T-cell (primary cell): ENCODE results near the gene SCIN. TPM values are rescaled to one million over a fixed set of nuclear protein-coding genes. Genes with fewer than 3 reads are reported as not detected.
"Not testable (repeated sequence)": the region's sequence is repeated elsewhere in the genome, so short reads cannot be mapped to it uniquely, and the experiment has no call there.

ENCODE experiments used
- ATAC-seq, 4 experiments: fragments of 200-7000 bp in 3 of 4; fragments of 150-1000 bp in 1 of 4; cut with Tn5 transposase; replicated peaks in 1 of 4; 1 replicate in 3 of 4; 2 replicates in 1 of 4; pipeline ENCODE4 v1.10.0; 2021; ENCODE audit warnings: moderate library complexity in 3 of 4, mild to moderate bottlenecking in 2 of 4, moderate number of reproducible peaks in 1 of 4
- CTCF ChIA-PET, 2 donors: fragments of 300-600 bp; sonication (Branson Sonifier 250); formaldehyde crosslinking; loops; one replicate each; lab custom pipeline; 2022; ENCODE audit warnings: antibody characterized with exemption in 2 of 2; lab: Charles Lee
- POLR2A ChIA-PET, 2 donors: fragments of 300-600 bp; sonication (Branson Sonifier 250); formaldehyde crosslinking; loops; one replicate each; lab custom pipeline; 2022; ENCODE audit warnings: antibody characterized with exemption in 2 of 2; lab: Charles Lee
- DNase-seq, 35 experiments: peaks; one replicate each; pipeline versions ENCODE4 v3.0.0 to v3.0.0-alpha.2; 2013 to 2023
- H3K27ac ChIP-seq: one replicate; pipeline ENCODE4 v1.5.1; 2013; ENCODE audit warnings: low read length
- H3K27me3 ChIP-seq, 2 experiments: replicated peaks in 1 of 2; 1 replicate in 1 of 2; 2 replicates in 1 of 2; pipeline versions ENCODE4 v1.6.1 to v1.7.0; 2013; ENCODE audit warnings: low read length in 1 of 2, mixed read lengths in 1 of 2; ENCODE audit not compliant: control insufficient read depth in 2 of 2, insufficient read depth in 2 of 2; ENCODE audit errors: extremely low read depth in 1 of 2
- H3K36me3 ChIP-seq, 2 donors: 1 replicate in 1 of 2; 2 replicates in 1 of 2; pipeline versions ENCODE4 v1.6.1 to v1.7.0; 2013; ENCODE audit warnings: low read length in 1 of 2; ENCODE audit not compliant: control insufficient read depth in 2 of 2, insufficient read depth in 1 of 2; ENCODE audit errors: extremely low read depth in 1 of 2
- H3K4me1 ChIP-seq, 2 experiments: 1 replicate in 1 of 2; 2 replicates in 1 of 2; pipeline versions ENCODE4 v1.6.1 to v1.7.0; 2013; ENCODE audit warnings: low read length in 2 of 2, mixed read lengths in 1 of 2; ENCODE audit not compliant: insufficient read depth in 2 of 2, control insufficient read depth in 1 of 2; ENCODE audit errors: extremely low read depth in 1 of 2
- H3K4me3 ChIP-seq, 2 donors: 1 replicate in 1 of 2; 2 replicates in 1 of 2; pipeline versions ENCODE4 v1.5.1 to v1.7.0; 2013; ENCODE audit warnings: mild to moderate bottlenecking in 2 of 2, low read length in 1 of 2, moderate library complexity in 1 of 2; ENCODE audit not compliant: control insufficient read depth in 1 of 2; ENCODE audit errors: extremely low read depth in 1 of 2
- H3K9me3 ChIP-seq: 2 replicates; pipeline ENCODE4 v1.7.0; 2013
- H3K27ac Mint-ChIP-seq, 2 donors: one replicate each; pipeline ENCODE4 v1.8.0; 2020 to 2021; ENCODE audit warnings: mild to moderate bottlenecking in 2 of 2, mixed read lengths in 2 of 2
- H3K27me3 Mint-ChIP-seq, 2 donors: one replicate each; pipeline ENCODE4 v1.8.0; 2021 to 2022; ENCODE audit warnings: mixed read lengths in 2 of 2
- H3K36me3 Mint-ChIP-seq: one replicate; pipeline ENCODE4 v1.8.0; 2021; ENCODE audit warnings: mixed read lengths
- H3K4me1 Mint-ChIP-seq, 3 donors: one replicate each; pipeline ENCODE4 v1.8.0; 2020 to 2022; ENCODE audit warnings: mixed read lengths in 3 of 3, mild to moderate bottlenecking in 1 of 3
- H3K4me3 Mint-ChIP-seq, 3 donors: one replicate each; pipeline ENCODE4 v1.8.0; 2020 to 2022; ENCODE audit warnings: mild to moderate bottlenecking in 3 of 3, mixed read lengths in 3 of 3, moderate library complexity in 3 of 3
- H3K9me3 Mint-ChIP-seq, 3 donors: one replicate each; pipeline ENCODE4 v1.8.0; 2020 to 2022; ENCODE audit warnings: mixed read lengths in 3 of 3
- WGBS: methylation state at CpG from one replicate; pipeline ENCODE4 v1.1.5; 2013; ENCODE audit warnings: missing lambda C conversion rate; ENCODE audit not compliant: insufficient coverage; 5-methylcytosine and 5-hydroxymethylcytosine counted together
- total RNA-seq, 35 experiments: library from RNA in 6 of 35; stranded (reverse) in 6 of 35; fragments of 120-200 nt in 1 of 35; gene quantifications; one replicate each; pipeline versions ENCODE4 v1.2.1 to v1.2.4 and lab custom pipeline; 2013 to 2026

Gene SCIN
- total RNA-seq, 5 donors from 2014 or later (not counting 1 experiment from before 2014, with no cell fraction given) = 0.05 to 0.57 (median 0.14) TPM; not detected in 1

DNA sequence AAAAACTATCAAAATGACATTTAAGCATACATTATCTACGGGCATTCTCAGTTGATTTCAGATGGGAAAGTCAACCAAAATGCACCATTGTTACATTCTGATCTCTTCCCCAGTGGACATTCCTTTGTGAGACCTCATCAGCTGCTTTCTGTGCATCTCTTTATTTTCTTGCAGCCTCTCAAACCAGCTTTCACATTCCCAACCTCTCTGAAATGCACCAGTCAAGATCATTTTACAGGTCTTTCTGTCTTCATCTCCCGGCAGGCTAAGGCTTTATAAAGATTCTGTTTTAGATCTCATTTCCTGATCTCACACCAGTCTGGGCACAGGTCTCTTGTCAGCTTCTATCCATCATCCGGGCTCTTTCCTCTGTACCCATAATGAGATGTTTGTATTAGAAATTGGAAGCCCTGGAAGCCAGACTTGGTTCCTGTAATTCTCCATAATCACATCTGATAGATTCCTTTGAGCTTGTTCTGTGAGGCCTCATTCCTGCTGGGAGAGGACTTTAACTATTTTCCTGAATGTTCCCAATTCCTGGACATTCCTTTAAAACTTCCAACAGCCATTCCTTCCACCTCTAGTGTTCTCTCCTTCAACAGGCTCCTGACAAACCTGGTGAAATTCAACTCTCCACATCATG is 72.6 kb downstream of the SCIN start:
- Histone ChIP-seq H3K36me3 (no peaks in the 10 kb centered on the region), H3K27ac (no peak overlapping the region), H3K9me3 (no peaks in the 10 kb centered on the region), H3K4me3 (no peak overlapping the region), H3K27me3 (no peaks in the 10 kb centered on the region), H3K4me1 (peaks cover 0 to under 1% of the 10 kb centered on the region in 2 experiments)
- no peaks in the 10 kb centered on the region for H3K36me3 Mint-ChIP-seq
- ChIA-PET CTCF (interaction anchor here in 1 of 2 donors (1.2 kb wide), 1 partner anchor 9 kb away, joined by 3 read pairs; no protein-coding TSS in a partner anchor), POLR2A (no interaction called here)
- WGBS = 82% methylated on average over 2 of the region's 3 CpGs
- peaks cover 7 to 10% (median 7%) of the 10 kb centered on the region in 3 donors for H3K4me1 Mint-ChIP-seq
- ATAC-seq (no peak), DNase-seq (no peak)
- H3K27me3 Mint-ChIP-seq = no peaks in the 10 kb centered on the region
- no peak overlapping the region for H3K4me3 Mint-ChIP-seq
- H3K27ac Mint-ChIP-seq = no peak overlapping the region
- no peaks in the 10 kb centered on the region for H3K9me3 Mint-ChIP-seq

DNA sequence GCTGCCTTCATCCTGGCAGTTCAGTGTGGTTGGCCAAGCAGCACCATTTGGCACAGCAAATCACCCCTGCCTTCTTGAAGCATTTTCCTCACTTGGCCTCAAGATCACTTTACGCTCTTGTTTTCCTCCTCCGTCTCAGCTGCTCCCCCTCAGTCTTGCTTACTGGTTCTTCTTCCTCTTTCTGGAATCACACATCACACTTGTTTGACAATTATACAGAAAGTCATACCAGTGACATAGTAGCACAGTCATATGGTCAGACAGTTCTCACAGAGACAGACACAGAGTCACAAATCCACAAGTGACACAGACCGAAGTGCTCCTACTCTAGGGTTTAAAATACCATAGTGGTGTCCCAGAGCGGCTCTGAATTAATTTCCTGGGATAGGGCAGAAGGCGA is 73.1 kb downstream of the SCIN start:
- Histone ChIP-seq H3K4me1 (no peaks in the 10 kb centered on the region), H3K9me3 (no peaks in the 10 kb centered on the region), H3K27ac (no peak overlapping the region), H3K27me3 (no peaks in the 10 kb centered on the region), H3K4me3 (no peak overlapping the region), H3K36me3 (no peaks in the 10 kb centered on the region)
- ATAC-seq (no peak), DNase-seq (no peak)
- no peak overlapping the region for H3K4me3 Mint-ChIP-seq
- CTCF ChIA-PET = no interaction called here
- H3K4me1 Mint-ChIP-seq = peaks cover 4 to 6% (median 4%) of the 10 kb centered on the region in 3 donors
- no peaks in the 10 kb centered on the region for H3K9me3 Mint-ChIP-seq
- H3K36me3 Mint-ChIP-seq = no peaks in the 10 kb centered on the region
- H3K27me3 Mint-ChIP-seq = no peaks in the 10 kb centered on the region
- WGBS = 76% methylated on average over 2 of the region's 5 CpGs
- H3K27ac Mint-ChIP-seq = no peak overlapping the region
- POLR2A ChIA-PET = no interaction called here

DNA sequence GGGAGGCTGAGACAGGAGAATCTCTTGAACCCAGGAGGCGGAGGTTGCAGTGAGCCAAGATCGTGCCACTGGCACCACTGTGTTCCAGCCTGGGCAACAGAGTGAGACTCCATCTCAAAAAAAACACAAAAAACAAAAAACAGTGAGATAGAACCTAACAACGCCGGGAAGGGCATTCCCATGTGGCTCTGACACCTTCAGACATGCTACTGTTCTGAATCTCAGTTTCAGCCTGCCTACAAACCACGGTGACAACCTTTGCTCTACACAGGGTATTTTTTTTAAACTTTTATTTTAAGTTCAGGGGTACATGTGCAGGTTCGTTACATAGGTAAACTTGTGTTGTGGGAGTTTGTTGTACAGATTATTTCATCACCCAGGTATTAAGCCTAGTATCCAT is 74.7 kb downstream of the SCIN start:
- H3K27ac Mint-ChIP-seq, CTCF ChIA-PET, H3K27ac ChIP-seq, H3K4me1 Mint-ChIP-seq, H3K27me3 ChIP-seq, H3K4me3 ChIP-seq, H3K9me3 Mint-ChIP-seq, H3K27me3 Mint-ChIP-seq, H3K4me3 Mint-ChIP-seq, ATAC-seq, H3K36me3 Mint-ChIP-seq, H3K36me3 ChIP-seq, DNase-seq, H3K9me3 ChIP-seq, H3K4me1 ChIP-seq, POLR2A ChIA-PET: not testable (repeated sequence)
- WGBS = 89% methylated on average over 2 of the region's 6 CpGs

DNA sequence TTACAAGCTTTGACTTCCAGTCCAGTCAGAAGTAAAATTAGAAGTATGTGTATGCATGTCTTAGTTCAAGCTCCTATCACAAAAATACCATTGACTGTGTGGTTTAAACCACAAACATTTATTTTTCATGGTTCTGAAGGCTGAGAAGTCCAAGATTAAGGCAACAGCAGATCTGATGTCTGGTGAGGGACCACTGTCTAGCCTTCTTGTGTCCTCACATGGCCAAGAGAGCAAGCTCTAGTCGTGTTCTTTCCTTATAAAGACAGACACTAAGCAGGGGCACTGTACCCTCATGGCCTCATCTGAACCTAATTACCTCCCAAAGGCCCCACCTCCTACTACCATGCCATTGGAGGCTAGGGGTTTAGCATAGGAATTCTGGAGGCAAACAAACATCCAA is 75.6 kb downstream of the SCIN start:
- ATAC-seq = no peak
- Mint-ChIP-seq H3K4me3 (no peak overlapping the region), H3K36me3 (no peaks in the 10 kb centered on the region), H3K9me3 (no peaks in the 10 kb centered on the region), H3K27ac (no peak overlapping the region), H3K4me1 (no peaks in the 10 kb centered on the region), H3K27me3 (no peaks in the 10 kb centered on the region)
- Histone ChIP-seq H3K36me3 (no peaks in the 10 kb centered on the region), H3K27ac (no peak overlapping the region), H3K4me3 (no peak overlapping the region), H3K4me1 (no peaks in the 10 kb centered on the region), H3K9me3 (no peaks in the 10 kb centered on the region), H3K27me3 (no peaks in the 10 kb centered on the region)
- WGBS = no CpG with 5 or more reads among the region's 1 CpG
- CTCF ChIA-PET = interaction anchor here in 1 of 2 donors (0.6 kb wide), 1 partner anchor 340 kb away, joined by 3 read pairs; no protein-coding TSS in a partner anchor
- POLR2A ChIA-PET = no interaction called here
- no peak for DNase-seq

DNA sequence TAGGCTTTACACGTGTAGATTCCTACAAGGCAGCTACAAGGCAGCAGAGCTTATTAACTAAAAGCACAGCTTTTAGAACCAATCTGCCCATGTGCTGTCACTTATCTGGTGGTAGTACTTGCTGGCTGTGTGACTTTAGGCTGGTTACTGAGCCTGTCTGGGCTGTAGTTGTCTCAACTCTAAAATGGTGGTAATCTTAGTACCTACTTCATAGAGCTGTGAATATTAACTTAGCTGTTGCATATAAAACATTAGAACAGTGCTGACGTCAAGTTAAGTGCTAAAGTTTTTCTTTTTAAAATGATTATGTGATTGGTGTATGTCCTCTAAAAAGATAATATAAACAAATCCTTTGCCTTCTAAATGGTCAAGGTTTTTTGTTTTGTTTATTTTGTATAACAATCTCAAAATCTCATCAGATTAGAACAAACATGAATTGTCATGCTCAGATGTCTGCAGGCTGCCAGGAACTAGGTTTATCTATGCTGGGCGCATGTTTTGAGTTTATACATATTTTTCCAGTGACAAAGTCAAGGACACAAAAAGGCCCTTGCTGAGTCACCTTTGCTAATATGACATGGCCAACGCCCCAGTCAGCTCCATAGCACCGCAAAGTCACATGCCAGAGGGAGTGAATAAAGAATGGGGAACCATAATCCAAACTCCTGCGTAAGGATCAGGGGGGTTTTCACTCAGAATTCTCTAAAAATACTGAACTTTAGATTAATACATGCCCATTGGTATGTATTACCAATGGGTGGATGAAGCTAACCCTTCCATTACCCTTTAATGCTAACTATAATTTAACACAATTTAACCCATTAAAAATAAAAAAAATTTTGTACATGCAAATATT is 77.1 kb downstream of the SCIN start:
- CTCF ChIA-PET = interaction anchor here in 1 of 2 donors (0.6 kb wide), 1 partner anchor 33 kb away, joined by 3 read pairs; no protein-coding TSS in a partner anchor
- POLR2A ChIA-PET = interaction anchor here in 1 of 2 donors (0.6 kb wide), 1 partner anchor 1781 kb away, joined by 10 read pairs; no protein-coding TSS in a partner anchor
- Histone ChIP-seq H3K27me3 (no peaks in the 10 kb centered on the region), H3K36me3 (no peaks in the 10 kb centered on the region), H3K9me3 (no peaks in the 10 kb centered on the region), H3K27ac (no peak overlapping the region), H3K4me3 (no peak overlapping the region), H3K4me1 (no peaks in the 10 kb centered on the region)
- H3K27ac Mint-ChIP-seq = no peak overlapping the region
- no peak overlapping the region for H3K4me3 Mint-ChIP-seq
- WGBS = 40% methylated on average over 1 of the region's 6 CpGs
- H3K36me3 Mint-ChIP-seq = no peaks in the 10 kb centered on the region
- no peaks in the 10 kb centered on the region for H3K4me1 Mint-ChIP-seq
- no peaks in the 10 kb centered on the region for H3K27me3 Mint-ChIP-seq
- ATAC-seq = no peak
- H3K9me3 Mint-ChIP-seq = no peaks in the 10 kb centered on the region
- no peak for DNase-seq

DNA sequence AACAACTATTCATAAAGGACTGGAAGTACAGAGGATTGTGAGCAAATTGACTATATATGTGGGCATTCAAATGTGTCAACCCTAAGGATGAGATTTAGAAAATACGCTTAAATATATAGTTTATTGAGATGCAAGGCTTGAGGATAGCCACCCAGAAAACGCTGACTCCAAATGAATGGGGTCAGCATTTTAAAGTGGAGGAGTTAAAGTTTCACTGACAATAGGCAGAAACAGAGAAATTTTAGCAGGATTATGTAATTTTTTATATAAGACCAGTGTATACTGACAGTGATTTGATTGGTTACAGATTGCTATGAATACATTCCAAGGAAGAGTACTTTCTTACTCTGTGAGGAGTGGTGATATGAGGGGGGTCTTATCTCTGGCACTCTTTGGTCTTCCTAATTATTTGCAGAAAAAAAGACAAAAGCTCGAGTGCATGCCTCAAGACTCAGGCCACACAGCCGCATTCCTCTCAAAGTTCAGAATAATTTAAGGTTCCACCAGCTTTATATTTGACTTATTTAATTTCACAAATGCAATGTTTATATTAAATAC is 78.3 kb downstream of the SCIN start:
- Mint-ChIP-seq H3K36me3 (no peaks in the 10 kb centered on the region), H3K27ac (no peak overlapping the region), H3K27me3 (no peaks in the 10 kb centered on the region), H3K4me1 (no peaks in the 10 kb centered on the region), H3K4me3 (no peak overlapping the region), H3K9me3 (no peaks in the 10 kb centered on the region)
- Histone ChIP-seq H3K4me1 (no peaks in the 10 kb centered on the region), H3K36me3 (no peaks in the 10 kb centered on the region), H3K27ac (no peak overlapping the region), H3K4me3 (no peak overlapping the region), H3K9me3 (no peaks in the 10 kb centered on the region), H3K27me3 (no peaks in the 10 kb centered on the region)
- 71% methylated on average over 1 of the region's 4 CpGs for WGBS
- ATAC-seq (no peak), DNase-seq (no peak)
- POLR2A ChIA-PET = no interaction called here
- CTCF ChIA-PET = interaction anchor here in 1 of 2 donors (0.6 kb wide), 1 partner anchor 14 kb away, joined by 4 read pairs; no protein-coding TSS in a partner anchor
